Uterine smooth muscle cell (primary cell): ENCODE data around the gene DSC1. TPM values are rescaled to one million over a fixed set of nuclear protein-coding genes. Genes with fewer than 3 reads are reported as not detected.

Experiments used
- total RNA-seq: library from RNA; depleted of rRNA; stranded (reverse); fragments of >200 nt; gene quantifications from 2 replicates; pipeline ENCODE4 v1.2.3, GENCODE V29; 2014

The DSC1 gene, protein sequence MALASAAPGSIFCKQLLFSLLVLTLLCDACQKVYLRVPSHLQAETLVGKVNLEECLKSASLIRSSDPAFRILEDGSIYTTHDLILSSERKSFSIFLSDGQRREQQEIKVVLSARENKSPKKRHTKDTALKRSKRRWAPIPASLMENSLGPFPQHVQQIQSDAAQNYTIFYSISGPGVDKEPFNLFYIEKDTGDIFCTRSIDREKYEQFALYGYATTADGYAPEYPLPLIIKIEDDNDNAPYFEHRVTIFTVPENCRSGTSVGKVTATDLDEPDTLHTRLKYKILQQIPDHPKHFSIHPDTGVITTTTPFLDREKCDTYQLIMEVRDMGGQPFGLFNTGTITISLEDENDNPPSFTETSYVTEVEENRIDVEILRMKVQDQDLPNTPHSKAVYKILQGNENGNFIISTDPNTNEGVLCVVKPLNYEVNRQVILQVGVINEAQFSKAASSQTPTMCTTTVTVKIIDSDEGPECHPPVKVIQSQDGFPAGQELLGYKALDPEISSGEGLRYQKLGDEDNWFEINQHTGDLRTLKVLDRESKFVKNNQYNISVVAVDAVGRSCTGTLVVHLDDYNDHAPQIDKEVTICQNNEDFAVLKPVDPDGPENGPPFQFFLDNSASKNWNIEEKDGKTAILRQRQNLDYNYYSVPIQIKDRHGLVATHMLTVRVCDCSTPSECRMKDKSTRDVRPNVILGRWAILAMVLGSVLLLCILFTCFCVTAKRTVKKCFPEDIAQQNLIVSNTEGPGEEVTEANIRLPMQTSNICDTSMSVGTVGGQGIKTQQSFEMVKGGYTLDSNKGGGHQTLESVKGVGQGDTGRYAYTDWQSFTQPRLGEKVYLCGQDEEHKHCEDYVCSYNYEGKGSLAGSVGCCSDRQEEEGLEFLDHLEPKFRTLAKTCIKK
- not detected in 2 replicates for total RNA-seq

DNA sequence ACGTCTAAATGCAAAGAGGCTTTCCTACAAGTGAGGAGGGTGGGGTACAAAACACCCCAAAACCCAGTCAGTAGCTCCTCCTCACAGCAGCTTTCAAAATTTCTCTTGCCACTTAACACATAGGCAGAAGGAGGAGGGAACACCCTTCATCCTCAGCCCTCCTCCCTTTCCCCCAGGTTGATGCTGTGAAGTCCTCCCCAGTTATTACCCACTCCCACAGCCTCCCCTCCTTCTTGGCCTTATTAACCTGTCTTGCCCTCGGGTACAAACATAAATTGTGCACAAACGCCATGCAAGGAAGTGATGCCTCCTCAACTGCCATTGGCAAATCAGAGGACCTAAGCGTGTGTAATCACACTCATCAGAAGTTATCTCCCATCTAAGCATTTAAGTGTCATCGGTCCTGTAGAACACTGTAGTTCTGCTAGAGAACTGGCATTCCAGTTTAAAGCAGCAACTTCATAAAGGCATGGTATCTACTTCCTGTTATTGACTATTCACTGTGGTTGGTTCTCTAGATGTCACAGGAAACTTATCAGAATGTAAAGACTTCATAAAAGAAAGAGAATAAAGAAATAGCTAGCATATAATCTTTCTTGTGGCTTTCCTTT lies at the start of gene DSC1:
Gene DSC1, minus strand, starts transcription at position 32 of the 611 bp plus-strand sequence. CDS start 262 bp downstream, outside the sequence.

GRCh38 chr18:31102025-31102684 lies 60.5 kb downstream of the DSC1 start, which contains the start of gene DSC2:
Gene DSC2 (minus strand): TSS chr18:31102421. CDS start chr18:31101971, 450 bp downstream.

Other genes starting within 250 kb of the DSC1 start
- 0.12 and 0.22 TPM in 2 replicates for gene DSC3, start 120.1 kb downstream of the DSC1 start, total RNA-seq
- gene DSC2, start 60.4 kb downstream of the DSC1 start, total RNA-seq: under 0.01 TPM in 1 of 2 replicates, not detected in the other
- gene DSG1, start 155.3 kb upstream of the DSC1 start, total RNA-seq: not detected in 2 replicates
- gene DSG4, start 213.9 kb upstream of the DSC1 start, total RNA-seq: not detected in 2 replicates